HG02678 (cell line): ENCODE results near the gene TMEM187.
A peak's percentile ranks its signal among the peaks of the same experiment; 100 is the strongest.

Experiments
- ATAC-seq: cut with Tn5 transposase; IDR thresholded peaks from one replicate; pipeline ENCODE4 v1.9.1; 2021; ENCODE audit warnings: mild to moderate bottlenecking, moderate library complexity; ENCODE audit not compliant: unreplicated experiment

Gene TMEM187

GRCh38 chrX:153970357-153971123 is 2.0 kb upstream of the TMEM187 start:
- ATAC-seq = peak; percentile 2

GRCh38 chrX:153971124-153971449 is 1.5 kb upstream of the TMEM187 start:
- ATAC-seq = peak; percentile 37

DNA sequence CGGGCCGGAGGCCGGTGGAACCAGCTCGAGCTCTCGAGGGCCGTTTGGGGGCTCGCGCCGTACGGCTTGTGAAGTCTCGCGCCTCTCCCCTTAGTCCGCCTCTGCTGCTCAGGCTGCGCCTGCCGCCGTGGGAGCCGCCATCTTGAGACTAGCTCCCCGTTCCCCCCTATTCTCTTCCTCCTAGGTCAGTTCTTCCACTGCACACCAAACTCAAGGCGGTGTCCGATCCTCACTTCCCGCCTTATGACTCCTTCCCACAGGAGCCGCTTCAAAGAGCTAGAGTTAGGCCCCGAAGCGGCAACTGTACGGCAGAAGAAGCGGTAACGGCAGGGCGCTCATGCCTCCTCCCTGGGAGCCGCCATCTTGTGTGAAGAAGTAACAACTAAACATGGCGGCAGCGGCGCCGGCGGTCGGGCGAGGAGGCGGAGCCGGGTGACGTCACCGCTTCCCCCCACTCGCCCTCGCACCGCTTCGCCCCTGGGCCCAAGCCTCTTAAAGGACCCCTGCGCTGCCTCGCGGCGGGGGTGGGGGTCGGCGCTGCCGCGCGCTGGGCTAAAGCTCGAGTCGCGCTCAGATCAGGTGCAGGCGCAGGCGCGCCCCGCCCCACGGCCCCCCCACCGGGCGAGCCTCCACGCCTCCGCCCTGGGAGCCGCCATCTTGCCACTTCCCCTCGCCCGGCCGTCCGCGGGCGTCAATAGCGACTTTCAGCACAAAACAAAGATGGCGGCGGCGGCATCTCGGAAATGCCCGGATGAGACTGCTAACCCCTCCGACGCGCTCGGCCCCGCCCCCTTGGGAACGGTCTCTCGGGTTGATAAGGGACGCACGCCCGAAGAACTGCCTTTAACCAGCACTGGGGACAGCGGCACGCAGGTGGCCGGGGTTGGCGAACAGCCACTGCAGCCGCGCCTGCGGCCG is 845 bp upstream of the TMEM187 start, which contains the start of gene HCFC1:
TSS of gene HCFC1 (minus strand) at position 369 of the 918 bp plus-strand sequence. CDS start 978 bp downstream, outside the sequence.
- ATAC-seq = peak; percentile 40

DNA sequence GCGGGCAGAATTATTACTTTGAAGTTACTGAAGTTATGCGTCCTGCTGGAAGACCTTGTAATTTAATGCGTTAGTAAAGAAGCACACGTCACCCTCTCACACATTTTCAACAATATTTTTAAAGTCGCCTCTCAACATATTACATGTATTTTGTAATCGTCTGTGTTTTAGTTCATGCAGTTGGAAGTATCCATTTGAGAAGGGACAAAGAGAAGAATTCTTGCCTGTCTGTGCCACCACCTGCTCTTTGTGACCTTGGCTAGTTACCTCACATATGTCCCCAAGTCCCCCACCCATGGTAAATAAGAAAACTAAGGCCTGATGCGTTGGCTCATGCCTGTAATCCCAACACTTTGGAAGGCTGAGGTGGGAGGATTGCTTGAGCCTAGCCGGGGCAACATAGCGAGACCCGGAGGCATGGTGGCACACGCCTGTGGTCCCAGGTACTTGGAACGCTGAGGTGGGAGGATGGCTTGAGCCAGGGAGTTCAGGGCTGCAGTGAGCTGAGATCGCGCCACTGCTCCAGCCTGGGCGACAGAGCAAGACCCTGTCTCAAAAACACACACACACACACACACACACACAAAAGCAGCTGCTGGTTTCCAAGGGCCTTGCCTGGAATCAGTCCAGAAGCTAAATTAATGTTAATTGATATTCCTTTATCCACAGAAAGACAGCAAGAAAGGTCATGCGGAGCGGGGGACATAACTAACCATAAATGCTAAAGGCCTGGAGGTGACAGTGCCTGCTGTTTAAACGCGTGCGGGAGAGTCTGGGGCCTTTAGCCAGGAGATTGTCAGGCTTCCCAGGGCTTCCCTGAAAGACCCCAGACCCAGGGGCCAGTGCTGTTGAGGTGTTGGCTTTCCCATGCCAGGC is 811 bp downstream of the TMEM187 start:
- no peak for ATAC-seq

GRCh38 chrX:153974003-153974725 is 1.6 kb downstream of the TMEM187 start:
- ATAC-seq = no peak

DNA sequence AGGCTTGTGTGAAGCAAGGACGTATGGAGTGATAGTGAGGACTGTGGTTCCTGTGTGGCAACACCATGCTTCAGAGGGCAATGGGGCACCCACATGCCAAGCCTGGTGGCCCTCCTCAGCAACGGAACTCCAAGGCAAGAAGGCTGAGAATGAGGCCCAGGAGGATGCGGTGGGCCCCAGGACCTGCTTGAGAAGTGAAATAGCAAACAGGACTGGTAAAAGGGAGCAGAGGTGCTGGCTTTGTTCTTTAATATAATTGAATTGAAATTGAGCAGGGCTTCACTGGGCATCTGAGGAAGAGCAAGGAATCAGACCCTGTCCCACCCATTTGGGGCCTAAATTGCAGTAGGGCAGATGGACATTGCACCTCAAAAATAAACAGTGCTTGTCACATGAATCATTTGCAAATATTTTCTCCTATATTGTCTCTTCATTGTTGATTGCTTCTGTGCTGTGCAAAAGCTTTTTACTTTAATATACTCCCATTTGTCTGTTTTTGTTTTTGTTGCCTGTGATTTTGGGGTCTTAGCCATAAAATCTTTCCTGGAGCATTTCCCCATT is 2.3 kb downstream of the TMEM187 start:
- no peak for ATAC-seq

DNA sequence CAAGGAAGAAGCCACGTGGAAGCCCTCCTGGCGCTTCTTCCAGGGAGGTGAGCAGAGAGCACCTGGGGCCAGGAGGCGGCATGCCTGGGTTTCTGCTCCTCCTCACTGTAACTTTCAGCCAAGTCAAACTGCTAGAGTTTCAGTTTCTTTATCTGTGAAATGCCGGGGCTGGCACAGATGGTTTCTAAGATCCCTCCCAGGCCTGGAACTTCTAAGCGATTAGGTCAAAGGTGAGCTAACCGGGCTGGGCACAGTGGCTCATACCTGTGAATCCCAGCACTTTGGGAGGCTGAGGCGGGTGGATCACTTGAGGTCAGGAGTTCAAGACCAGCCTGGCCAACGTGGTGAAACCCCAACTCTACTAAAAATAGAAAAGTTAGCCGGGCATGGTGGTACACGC is 7.8 kb downstream of the TMEM187 start:
- peak; percentile 39 for ATAC-seq

DNA sequence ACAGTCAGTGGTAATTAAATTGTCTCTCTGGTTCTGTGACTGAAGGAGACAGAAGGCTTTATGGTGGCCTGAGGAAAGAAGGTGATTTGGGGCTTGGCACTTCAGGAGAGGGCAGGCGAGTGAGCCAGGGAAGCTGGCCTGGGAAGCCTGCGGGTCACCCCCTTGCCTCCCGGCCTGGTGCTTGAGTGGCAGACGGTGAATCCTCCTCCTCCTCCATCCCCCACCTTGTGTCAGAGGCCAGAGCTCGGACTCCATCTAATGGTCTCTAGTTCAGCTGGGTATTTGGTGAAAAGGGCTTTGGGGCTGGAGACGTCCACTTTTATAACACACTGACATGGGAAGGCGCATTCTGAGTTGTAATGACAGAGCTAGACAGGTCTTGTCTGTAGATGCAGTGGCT is 8.7 kb downstream of the TMEM187 start:
- no peak for ATAC-seq

- ATAC-seq = no peak
These were observed 9.4 kb downstream of the TMEM187 start for GRCh38 chrX:153981771-153982533.

DNA sequence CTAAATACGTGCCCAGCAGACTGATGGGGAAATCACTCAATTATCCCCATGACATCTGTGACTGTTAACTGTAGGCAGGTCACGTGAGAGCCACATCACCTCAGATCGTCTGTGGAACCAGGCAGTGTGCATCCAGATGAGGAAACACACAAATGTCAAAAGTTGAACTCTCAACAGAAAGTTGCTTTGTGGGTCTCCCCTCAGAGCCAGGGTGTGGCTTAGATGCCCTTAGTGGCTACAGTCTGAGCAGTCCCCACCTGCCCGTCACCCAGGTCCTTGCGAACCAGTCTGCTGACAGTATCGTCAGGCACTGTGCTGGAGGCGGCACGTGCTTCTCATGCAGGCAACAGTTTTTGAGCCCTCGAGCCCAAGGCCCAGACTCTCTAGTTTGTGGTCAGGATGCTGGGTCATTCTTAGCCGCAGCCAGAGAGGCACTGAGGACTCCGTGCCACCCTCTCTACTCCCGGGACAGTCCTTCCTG is 10.8 kb downstream of the TMEM187 start:
- no peak for ATAC-seq

DNA sequence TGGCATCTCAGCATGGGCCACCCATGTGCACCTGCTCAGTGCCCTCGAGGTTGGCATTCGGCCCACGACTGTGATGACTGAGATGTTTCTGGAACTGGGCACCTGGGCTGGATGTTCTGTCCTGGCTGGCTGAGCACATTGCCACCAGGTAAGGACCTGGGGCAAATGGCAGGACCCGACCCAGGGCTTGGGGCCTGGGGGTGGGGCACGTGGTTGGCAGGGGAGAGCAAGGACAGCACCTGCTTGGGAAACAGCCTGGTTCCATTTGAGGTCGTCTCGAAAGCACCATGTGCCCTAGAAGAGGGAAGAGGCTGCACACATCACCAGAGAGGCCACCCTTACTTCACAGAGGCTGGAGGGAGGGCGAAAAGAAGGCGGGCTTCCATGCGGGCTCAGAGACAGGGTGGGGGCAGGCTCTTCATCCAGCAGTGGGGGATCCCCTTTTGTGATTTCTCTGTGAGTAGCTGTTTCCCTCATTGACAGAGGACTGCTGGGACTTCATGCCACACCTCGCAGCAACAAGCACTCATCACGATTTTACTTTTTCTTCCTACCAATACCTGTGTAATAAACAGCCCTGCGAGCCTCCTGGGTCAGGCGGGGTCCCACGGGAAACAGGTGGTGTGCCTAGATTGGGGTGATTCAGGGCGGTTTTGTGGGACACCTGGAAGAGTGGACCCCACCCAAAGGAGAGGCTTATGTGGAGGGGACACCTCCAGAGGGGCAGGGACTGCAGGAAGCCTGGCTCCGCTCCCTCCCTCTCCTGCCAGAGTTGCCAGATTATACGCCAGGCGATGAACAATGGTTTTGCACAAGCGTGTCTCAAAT is 12.0 kb downstream of the TMEM187 start:
- peak; percentile 41 for ATAC-seq

GRCh38 chrX:153988493-153988892 is 15.9 kb downstream of the TMEM187 start:
- ATAC-seq = no peak

DNA sequence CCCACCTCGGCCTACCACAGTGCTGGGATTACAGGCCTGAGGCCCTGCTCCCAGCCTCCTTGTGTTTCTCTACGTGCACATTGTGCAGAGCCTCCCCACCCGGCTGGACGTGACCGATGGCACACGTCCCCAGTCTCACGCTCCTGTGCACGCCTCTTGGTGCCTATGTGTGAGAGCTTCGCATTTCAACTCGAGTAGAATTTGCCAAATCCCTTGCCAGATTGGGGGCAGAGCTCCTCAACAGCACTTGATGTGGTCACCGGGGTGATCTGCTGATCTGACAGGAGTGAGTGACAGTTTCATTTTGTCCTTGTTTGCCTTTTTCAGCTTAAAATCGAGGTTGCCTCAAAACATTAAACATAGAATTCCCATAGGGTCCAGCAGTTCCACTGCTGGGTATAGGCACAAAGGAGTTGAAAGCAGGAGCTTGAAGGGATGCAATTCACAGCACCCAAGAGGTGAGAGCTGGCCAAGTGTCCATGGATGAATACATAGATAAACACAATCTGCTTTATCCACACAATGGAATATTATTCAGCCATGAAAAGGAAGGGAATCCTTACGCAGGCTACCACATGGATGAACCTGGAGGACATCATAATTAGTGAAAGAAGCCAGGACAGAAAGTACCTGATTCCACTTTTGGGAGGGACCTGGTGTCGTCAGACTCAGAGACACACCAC is 17.6 kb downstream of the TMEM187 start:
- ATAC-seq = no peak

- no peak for ATAC-seq
These were observed 18.5 kb downstream of the TMEM187 start for GRCh38 chrX:153991013-153991580.

- no peak for ATAC-seq
These were observed 19.6 kb downstream of the TMEM187 start for GRCh38 chrX:153992180-153992579.

- ATAC-seq = no peak
These were observed 20.5 kb downstream of the TMEM187 start for GRCh38 chrX:153993079-153993478.

DNA sequence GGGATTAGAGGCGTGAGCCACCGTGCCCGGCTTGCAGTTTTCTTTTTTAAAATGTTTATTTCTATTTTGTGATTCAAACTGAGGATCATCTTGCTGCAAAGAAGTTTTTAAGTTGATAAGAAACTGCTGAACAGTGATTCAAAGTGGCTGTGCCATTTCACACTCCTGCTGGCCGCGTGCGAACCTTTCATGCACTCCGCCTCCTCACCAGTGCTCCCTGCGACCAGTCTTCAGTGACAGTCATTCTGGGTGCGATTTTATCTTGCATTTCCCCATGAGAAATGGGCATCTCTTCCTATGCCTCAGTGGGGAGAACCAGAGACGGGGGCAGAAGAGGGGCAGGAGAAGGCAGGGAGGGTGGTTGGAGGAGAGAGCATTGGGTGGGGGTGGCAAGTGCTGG is 21.4 kb downstream of the TMEM187 start:
- ATAC-seq = no peak
